ENCODE results near the gene KHSRP. TPM values are rescaled to one million over a fixed set of nuclear protein-coding genes. Genes with fewer than 3 reads are reported as not detected.

KHSRP gene
- total and polyA plus RNA-seq, 9 donors: 56.2 to 260 (median 250) TPM

DNA sequence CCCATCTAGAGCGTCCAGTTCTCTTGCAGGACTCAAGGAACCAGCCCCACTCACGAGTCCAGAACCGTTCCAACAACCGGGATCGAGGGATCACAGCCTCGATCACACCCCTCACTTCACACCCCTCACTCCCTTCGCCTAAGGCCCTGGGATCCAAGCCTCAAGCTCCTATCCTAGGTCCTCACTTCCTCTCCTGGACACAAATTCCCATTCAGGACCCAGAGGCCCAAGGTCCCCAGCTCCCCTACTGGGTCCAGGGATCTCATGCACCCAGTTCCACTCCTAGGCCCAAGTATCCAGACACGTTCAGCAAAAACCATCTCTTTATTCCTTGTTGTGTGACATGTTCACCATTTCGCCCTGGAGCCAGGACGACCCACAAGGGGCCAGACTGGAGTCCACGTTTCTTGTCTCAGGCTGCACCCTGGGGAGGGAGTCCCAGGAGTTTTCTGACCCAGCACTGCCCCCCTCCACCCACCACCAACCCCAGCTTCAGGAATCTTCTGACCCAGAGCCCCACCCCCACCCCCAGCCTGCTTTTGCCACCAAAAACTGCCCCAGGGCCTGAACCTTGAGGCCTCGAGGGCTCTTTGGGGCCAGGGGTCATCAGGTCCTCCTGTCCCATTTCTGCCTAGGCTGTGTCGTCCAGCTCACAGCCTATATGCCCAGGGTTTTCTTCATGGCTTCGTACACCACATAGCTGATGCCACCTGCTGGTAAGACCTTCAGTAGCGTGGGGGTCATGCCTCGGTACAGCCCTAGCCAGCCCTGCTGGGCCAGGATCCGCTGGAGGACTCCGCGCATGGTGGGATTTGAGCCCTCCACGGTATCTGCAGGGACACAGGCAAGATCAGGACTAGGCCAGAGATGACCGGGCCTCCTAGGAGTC lies 1.4 kb upstream of the KHSRP start:
- TF ChIP-seq, protein P1, sequence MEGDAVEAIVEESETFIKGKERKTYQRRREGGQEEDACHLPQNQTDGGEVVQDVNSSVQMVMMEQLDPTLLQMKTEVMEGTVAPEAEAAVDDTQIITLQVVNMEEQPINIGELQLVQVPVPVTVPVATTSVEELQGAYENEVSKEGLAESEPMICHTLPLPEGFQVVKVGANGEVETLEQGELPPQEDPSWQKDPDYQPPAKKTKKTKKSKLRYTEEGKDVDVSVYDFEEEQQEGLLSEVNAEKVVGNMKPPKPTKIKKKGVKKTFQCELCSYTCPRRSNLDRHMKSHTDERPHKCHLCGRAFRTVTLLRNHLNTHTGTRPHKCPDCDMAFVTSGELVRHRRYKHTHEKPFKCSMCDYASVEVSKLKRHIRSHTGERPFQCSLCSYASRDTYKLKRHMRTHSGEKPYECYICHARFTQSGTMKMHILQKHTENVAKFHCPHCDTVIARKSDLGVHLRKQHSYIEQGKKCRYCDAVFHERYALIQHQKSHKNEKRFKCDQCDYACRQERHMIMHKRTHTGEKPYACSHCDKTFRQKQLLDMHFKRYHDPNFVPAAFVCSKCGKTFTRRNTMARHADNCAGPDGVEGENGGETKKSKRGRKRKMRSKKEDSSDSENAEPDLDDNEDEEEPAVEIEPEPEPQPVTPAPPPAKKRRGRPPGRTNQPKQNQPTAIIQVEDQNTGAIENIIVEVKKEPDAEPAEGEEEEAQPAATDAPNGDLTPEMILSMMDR (IDR thresholded peaks at IDR 0.05): peak in 1 of 3 donors; percentile 13
- no peak for TF ChIP-seq EP300 (IDR thresholded peaks at IDR 0.05)
- WGBS, 3 donors: 89 to 92% (median 91%) methylated on average over 21 of the region's 21 CpGs
- H3K27me3 ChIP-seq: no peaks in the 10 kb centered on the region
- H3K36me3 ChIP-seq: no peaks in the 10 kb centered on the region
- peak overlapping the region; percentile 12 for H3K4me3 ChIP-seq
- peaks cover 4% of the 10 kb centered on the region for H3K4me1 ChIP-seq (ENCODE audit: insufficient read depth)
- H3K27ac ChIP-seq: peak overlapping the region; percentile 40 to 89
- intact Hi-C loops (cut with DNase I): loop anchor here in 1 of 4 donors (10.0 kb wide), 1 partner anchor 51 kb away; the partner anchor contains the start of genes ALKBH7 and PSPN
- H3K9me3 ChIP-seq: no peaks in the 10 kb centered on the region
- peak in 3 of 5 donors; percentile 31 to 53 (median 40) for DNase-seq

DNA sequence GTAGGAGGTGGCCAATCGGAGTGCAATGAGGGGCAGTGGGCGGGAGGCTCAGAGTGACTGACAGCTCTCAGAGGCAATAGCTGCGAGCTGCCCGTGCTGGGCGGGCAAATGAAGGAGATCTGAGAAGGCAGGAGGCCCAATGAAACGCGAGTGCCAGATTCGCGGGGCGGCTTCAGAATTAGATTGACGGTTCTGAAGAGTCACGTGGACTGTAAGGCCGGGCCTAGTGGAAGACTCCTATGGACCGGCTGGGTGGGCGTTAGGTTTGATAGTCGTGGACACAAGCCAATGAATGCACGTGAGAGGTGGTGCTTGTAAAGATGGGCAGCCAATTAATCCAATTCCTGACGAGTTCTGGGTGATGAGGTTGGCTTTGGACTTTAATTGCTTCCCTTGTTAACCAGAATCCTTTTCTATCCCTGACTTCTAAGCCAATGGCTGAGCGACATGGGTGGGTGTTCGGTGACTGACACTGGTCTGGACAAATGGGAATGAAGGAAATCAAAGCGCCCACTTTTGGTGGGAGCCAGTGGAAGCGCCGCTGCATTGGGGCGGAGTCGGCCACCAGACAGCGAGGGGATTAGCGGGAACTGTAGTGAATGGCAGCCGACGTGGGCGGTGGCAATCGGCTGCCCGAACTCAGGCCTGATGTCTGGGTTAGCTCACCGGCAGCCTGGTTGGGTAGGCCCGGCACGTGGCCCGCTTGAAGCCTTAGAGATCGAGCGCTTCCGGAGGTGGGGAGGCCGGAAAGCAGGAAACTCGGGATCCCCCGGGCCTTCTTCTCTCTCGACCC lies 524 bp upstream of the KHSRP start:
- Histone ChIP-seq H3K27ac (peak overlapping the region; percentile 40 to 89), H3K4me3 (peak overlapping the region; percentile 12), H3K36me3 (no peaks in the 10 kb centered on the region), H3K27me3 (no peaks in the 10 kb centered on the region), H3K4me1 (ENCODE audit: insufficient read depth) (peaks cover 4% of the 10 kb centered on the region), H3K9me3 (no peaks in the 10 kb centered on the region)
- peak; percentile 99 to 100 (median 100) for DNase-seq
- 3 to 8% (median 5%) methylated on average over 43 of the region's 43 CpGs for WGBS, 3 donors
- intact Hi-C loops (cut with DNase I): loop anchor here in 1 of 4 donors (5.0 to 10.0 kb wide), 2 partner anchors 50 to 867 kb away; partner anchors contain the start of genes ALKBH7, INSR and PSPN
- TF ChIP-seq EP300 (IDR thresholded peaks at IDR 0.05) (no peak), POLR2A (IDR thresholded peaks at IDR 0.05) (no peak)
- TF ChIP-seq, protein P1 (IDR thresholded peaks at IDR 0.05): no peak

DNA sequence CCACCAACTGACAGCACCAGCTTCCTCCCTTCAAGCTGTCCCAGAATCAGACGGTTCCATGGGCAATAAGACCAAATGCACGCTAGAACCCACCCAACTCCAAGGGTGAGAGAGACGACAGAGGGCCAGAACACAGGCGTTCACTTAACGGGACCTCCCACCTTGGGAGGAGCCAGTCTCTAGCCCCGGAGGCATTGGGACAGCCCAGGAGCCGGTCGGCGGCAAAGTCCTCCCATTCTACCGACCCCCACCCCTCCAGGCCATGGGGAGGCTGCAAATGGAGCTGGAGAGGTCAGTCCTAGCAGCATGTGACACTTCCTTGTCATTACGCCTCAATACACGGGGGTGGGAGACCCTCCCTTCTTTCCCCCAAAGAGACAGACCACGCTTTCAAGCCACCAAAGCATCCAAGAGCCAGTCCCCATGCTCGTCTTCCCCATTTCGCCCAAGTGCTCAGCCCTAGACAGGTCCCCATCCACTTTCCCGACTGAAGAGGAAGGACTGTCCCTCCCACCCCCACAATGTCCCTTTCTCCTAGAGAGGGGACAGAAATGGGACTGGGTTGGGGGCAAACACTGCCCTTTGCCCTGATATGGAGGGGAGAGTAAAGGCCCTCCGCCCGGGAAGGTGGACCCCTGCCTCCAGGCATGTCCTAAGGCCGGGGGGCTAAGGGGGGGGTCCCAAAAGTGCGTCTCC lies 964 bp downstream of the KHSRP start:
- H3K4me3 ChIP-seq: peak overlapping the region; percentile 81
- H3K36me3 ChIP-seq: no peaks in the 10 kb centered on the region
- intact Hi-C loops (cut with DNase I): loop anchor here in 1 of 4 donors (5.0 to 10.0 kb wide), 2 partner anchors 49 to 869 kb away; partner anchors contain the start of genes ALKBH7, INSR and PSPN
- H3K27me3 ChIP-seq: no peaks in the 10 kb centered on the region
- peaks cover 4% of the 10 kb centered on the region for H3K4me1 ChIP-seq (ENCODE audit: insufficient read depth)
- peak in 3 of 5 donors; percentile 26 to 52 (median 38) for DNase-seq
- TF ChIP-seq POLR2A (IDR thresholded peaks at IDR 0.05) (no peak), EP300 (IDR thresholded peaks at IDR 0.05) (no peak)
- TF ChIP-seq, protein P1 (IDR thresholded peaks at IDR 0.05): no peak
- 1% methylated on average over 20 of the region's 20 CpGs for WGBS, 3 donors
- no peaks in the 10 kb centered on the region for H3K9me3 ChIP-seq
- peak overlapping the region; percentile 24 to 80 for H3K27ac ChIP-seq

Measured in ovary (tissue), 9 donors.